ENCODE results near the gene MTMR2.

The MTMR2 gene

DNA sequence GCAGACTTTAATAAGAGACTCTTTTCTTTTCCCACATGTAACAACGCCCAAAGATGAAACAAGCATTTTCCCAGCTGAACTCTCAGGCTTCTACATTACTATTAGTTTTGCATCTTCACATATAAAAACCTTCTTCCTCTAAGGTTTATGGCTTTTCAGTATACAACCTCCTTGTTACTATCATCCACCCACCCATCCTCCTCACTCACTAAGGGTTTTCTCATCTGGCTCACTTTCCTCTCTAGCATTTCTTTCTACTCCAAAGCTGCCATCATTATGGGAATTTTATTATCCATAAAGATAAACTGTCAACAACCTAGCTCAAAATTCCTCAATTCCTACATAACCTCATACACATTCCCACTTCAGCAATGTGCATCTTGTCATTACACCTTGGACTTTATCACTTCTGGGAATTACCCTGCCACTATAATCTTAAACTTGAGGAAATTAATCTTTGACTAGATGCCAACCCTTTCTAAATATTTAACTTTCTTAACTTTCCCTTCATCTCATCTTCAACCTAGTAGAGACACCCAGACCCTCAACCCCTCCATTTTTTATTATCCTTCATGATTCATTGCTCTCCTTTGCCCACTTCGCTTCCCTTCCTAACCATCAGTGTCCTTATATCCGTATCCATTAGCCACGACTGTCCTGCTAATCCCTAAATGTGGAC lies 30.9 kb downstream of the MTMR2 start:
- no peak for DNase-seq (ENCODE audit: low spot score)
- in situ Hi-C loops (cut with MboI; ENCODE audit: low pct_unique_long_range_greater_than_20kb, low sequenced_read_pairs, unreplicated experiment) = no loop called here
- TF ChIP-seq, protein P1, sequence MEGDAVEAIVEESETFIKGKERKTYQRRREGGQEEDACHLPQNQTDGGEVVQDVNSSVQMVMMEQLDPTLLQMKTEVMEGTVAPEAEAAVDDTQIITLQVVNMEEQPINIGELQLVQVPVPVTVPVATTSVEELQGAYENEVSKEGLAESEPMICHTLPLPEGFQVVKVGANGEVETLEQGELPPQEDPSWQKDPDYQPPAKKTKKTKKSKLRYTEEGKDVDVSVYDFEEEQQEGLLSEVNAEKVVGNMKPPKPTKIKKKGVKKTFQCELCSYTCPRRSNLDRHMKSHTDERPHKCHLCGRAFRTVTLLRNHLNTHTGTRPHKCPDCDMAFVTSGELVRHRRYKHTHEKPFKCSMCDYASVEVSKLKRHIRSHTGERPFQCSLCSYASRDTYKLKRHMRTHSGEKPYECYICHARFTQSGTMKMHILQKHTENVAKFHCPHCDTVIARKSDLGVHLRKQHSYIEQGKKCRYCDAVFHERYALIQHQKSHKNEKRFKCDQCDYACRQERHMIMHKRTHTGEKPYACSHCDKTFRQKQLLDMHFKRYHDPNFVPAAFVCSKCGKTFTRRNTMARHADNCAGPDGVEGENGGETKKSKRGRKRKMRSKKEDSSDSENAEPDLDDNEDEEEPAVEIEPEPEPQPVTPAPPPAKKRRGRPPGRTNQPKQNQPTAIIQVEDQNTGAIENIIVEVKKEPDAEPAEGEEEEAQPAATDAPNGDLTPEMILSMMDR (IDR thresholded peaks at IDR 0.05; ENCODE audit: extremely low read depth, insufficient read depth, missing control alignments) = no peak

DNA sequence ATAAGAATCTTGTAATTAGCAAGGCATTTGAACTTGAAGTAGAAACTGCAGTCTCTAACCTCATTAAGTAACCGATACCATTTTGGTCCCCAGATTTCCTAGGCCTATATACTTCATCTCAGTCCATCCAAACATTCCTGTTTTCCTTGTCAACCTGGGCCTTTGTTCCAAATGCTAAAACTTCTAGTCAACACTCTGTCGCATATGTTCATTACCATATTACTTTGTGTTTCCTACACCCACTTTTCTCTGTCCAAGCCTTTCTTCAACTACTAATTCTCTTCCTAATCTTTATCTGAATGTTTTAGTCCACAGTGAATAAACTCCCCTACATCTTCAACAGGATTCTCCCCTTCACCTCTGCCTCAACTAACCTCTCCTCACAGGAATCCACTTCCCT lies 31.4 kb downstream of the MTMR2 start:
- TF ChIP-seq, protein P1 (IDR thresholded peaks at IDR 0.05; ENCODE audit: extremely low read depth, insufficient read depth, missing control alignments) = no peak
- in situ Hi-C loops (cut with MboI; ENCODE audit: low pct_unique_long_range_greater_than_20kb, low sequenced_read_pairs, unreplicated experiment) = no loop called here
- no peak for DNase-seq (ENCODE audit: low spot score)

DNA sequence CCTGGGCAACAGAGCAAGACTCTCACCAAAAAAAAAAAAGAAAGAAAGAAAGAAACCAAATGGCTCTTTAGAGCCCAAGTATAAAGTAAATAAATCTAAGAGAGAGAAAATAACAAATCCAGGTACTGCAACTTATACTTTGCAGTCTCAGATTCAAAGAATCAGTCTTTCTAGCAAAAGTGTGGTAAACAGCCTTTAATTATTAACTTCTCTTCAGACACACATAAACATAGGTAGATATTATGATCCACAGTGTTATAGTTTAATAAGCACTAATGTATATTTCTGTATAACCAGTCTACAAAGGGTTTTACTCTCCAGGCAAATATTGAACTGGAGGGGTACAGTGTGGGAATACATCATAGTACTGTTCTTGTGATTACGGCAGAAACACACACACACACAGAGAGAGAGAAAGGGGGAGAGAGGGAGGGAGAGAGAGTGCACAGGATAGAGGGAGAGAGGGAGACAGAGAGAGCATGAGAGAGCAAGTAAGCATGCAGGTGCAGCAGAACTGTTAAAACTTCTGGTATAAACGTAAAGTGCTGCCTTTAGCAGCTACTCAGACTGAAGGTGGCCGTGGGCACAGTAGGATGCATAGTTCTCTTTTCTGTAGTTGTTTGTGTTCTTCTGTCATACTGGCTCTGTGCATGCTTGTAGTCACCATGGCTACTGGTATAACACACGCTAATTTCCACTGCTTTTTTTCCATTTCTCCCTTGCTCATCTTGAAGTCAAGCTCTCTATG lies 32.3 kb downstream of the MTMR2 start:
- TF ChIP-seq, protein P1 (IDR thresholded peaks at IDR 0.05; ENCODE audit: extremely low read depth, insufficient read depth, missing control alignments) = no peak
- no peak for DNase-seq (ENCODE audit: low spot score)
- in situ Hi-C loops (cut with MboI; ENCODE audit: low pct_unique_long_range_greater_than_20kb, low sequenced_read_pairs, unreplicated experiment) = no loop called here

DNA sequence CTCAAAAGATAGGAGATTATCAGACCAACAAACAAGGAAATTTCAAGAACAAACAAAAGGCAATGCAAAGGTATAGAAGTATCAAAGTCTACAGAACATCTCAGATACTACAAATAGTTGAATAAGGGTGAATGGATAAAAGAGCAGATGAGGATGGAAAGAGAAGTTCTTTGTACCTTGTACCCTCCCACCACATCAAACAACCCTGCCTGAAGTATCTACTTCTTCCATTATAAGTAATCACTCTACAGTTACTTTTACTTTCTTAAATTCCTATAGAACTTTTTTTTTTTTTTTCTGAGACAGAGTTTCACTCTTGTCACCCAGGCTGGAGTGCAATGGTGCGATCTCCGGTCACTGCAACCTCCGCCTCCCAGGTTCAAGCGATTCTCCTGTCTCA lies 35.1 kb downstream of the MTMR2 start:
- no peak for DNase-seq (ENCODE audit: low spot score)
- in situ Hi-C loops (cut with MboI; ENCODE audit: low pct_unique_long_range_greater_than_20kb, low sequenced_read_pairs, unreplicated experiment) = no loop called here
- TF ChIP-seq, protein P1 (IDR thresholded peaks at IDR 0.05; ENCODE audit: extremely low read depth, insufficient read depth, missing control alignments) = no peak

DNA sequence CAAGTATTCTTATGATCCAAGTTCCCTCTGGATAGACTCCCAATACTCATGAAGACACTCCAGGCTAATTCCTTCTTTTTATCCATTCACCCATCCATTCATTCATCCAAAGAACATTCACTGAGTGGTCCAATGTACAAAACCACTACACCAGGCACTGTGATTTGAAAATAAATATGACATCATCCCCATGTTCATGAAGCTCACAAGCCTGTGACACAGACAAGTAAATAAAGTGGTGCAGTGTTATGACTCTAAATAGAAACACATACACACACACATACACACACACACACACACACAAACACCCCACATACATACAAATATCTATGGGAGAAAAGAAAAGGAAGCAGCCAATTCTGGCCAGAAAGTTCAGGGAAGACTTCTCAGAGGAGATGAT lies 35.5 kb downstream of the MTMR2 start:
- no peak for DNase-seq (ENCODE audit: low spot score)
- TF ChIP-seq, protein P1 (IDR thresholded peaks at IDR 0.05; ENCODE audit: extremely low read depth, insufficient read depth, missing control alignments) = no peak
- in situ Hi-C loops (cut with MboI; ENCODE audit: low pct_unique_long_range_greater_than_20kb, low sequenced_read_pairs, unreplicated experiment) = no loop called here

DNA sequence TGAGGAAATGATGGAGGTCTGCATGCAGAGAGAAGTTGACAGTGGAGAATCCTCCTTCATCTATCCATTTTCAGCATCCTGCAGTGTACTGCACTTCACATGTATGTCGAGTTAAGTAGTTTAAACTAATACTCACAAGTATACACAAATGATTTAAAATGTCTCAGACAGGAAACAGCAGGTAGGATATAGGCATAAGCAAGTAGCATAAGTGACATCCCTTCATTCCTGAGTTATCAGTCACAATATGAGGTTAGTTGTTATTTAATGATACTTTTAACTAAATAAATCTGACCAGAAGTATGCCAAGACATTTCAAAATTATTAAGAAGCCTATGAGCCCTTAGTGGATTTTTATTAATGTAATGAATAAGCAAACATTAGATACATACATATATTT lies 37.4 kb downstream of the MTMR2 start:
- DNase-seq (ENCODE audit: low spot score) = no peak
- in situ Hi-C loops (cut with MboI; ENCODE audit: low pct_unique_long_range_greater_than_20kb, low sequenced_read_pairs, unreplicated experiment) = no loop called here
- TF ChIP-seq, protein P1 (IDR thresholded peaks at IDR 0.05; ENCODE audit: extremely low read depth, insufficient read depth, missing control alignments) = no peak

Data from GM13977 (cell line).